ENCODE data around the gene GUCA1A. TPM values are rescaled to one million over a fixed set of nuclear protein-coding genes. Genes with fewer than 3 reads are reported as not detected.

GUCA1A gene
- polyA plus RNA-seq, 1 experiment: 0.20 TPM

DNA sequence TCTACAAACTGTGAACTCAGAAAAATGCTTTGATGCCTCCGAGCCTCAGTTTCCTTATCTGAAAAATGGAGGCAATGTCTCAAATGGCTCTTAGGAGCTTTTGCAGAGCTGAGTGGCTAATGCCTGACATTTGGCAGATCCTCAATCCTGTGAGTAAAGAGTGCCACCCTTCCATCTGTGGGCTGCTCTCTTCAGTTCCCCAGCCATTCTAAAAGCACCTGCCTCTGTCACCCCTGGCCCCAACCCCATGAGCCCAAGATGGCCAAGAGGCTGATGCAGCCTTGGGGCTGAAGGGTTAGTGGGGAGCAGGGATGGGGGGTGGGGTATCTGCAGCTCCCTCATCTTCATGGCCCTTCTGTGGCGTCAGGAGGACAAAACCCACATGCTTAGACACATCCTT is 14.5 kb upstream of the GUCA1A start:
- Histone ChIP-seq H3K4me3 (ENCODE audit: low read depth, low read length) (no peak overlapping the region), H3K27me3 (ENCODE audit: control insufficient read depth, insufficient read depth, low read length) (peaks cover 4% of the 10 kb centered on the region), H3K36me3 (ENCODE audit: control insufficient read depth, insufficient read depth, low read length) (no peaks in the 10 kb centered on the region)
- ChIA-PET CTCF (interaction anchor here (2.5 kb wide), 1 partner anchor 54 kb away, joined by 9 read pairs; no protein-coding TSS in a partner anchor), POLR2A (no interaction called here)
- TF ChIP-seq, protein P1, sequence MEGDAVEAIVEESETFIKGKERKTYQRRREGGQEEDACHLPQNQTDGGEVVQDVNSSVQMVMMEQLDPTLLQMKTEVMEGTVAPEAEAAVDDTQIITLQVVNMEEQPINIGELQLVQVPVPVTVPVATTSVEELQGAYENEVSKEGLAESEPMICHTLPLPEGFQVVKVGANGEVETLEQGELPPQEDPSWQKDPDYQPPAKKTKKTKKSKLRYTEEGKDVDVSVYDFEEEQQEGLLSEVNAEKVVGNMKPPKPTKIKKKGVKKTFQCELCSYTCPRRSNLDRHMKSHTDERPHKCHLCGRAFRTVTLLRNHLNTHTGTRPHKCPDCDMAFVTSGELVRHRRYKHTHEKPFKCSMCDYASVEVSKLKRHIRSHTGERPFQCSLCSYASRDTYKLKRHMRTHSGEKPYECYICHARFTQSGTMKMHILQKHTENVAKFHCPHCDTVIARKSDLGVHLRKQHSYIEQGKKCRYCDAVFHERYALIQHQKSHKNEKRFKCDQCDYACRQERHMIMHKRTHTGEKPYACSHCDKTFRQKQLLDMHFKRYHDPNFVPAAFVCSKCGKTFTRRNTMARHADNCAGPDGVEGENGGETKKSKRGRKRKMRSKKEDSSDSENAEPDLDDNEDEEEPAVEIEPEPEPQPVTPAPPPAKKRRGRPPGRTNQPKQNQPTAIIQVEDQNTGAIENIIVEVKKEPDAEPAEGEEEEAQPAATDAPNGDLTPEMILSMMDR (IDR thresholded peaks at IDR 0.05; ENCODE audit: insufficient read depth, low read depth, low read length): no peak
- DNase-seq (ENCODE audit: low read depth): no peak

DNA sequence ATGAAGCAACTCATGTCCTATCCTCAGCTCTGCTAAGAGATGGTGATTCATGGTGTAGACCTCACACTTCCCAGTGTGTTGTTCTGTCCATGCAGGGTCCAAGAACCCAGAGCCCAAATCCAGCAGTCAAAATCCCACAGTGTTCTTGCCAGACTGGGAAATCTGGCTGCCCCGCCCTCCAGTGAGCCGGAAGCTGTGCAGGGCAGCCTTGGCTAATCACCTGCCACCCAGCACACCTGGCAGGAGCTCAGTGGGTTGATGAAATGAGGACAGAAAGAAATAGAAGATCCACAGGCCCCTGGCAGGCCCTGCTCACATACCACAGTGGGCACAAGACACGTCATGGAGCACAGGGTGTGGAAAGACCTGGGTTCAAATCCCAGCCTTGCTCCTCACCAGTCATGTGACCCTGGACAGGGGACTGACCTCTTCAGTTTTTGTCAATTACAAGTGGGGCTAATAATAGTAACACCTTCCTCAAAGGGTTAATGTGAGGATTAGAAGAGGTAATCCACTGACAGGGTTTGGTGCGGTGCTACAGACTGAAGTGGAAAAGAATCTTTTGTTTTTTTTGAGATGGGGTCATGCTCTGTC is 13.6 kb upstream of the GUCA1A start:
- CTCF ChIA-PET: interaction anchor here (2.5 kb wide), 1 partner anchor 55 kb away, joined by 9 read pairs; no protein-coding TSS in a partner anchor

DNA sequence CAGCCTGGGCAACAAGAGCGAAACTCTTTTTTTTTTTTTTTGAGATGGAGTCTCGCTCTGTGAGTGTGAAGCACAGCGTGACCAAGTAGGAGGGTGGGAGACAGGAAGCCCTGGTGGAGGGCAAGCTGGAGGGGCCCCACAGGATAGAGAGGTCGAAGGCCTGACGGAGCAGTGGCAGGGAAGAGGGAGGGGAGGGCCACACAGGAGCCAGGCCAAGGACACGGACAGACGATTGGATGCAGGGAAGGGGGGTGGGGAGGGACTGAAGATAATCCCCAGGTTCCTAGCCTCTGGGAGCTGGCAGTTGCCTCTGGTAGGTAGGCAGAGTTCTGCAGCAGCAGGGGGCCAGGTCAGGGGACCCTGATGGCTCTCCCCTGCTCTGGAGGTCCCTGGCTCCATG is 10.8 kb upstream of the GUCA1A start:
- POLR2A ChIA-PET: no interaction called here
- TF ChIP-seq, protein P1 (IDR thresholded peaks at IDR 0.05; ENCODE audit: insufficient read depth, low read depth, low read length): no peak
- H3K4me3 ChIP-seq (ENCODE audit: low read depth, low read length): no peak overlapping the region

More for the DNA sequence above, 13.6 kb upstream of the GUCA1A start:
- H3K4me3 ChIP-seq (ENCODE audit: low read depth, low read length): no peak overlapping the region
- TF ChIP-seq, protein P1 (IDR thresholded peaks at IDR 0.05; ENCODE audit: insufficient read depth, low read depth, low read length): no peak
- POLR2A ChIA-PET: no interaction called here
- H3K36me3 ChIP-seq (ENCODE audit: control insufficient read depth, insufficient read depth, low read length): no peaks in the 10 kb centered on the region
- no peak for DNase-seq (ENCODE audit: low read depth)
- H3K27me3 ChIP-seq (ENCODE audit: control insufficient read depth, insufficient read depth, low read length): peaks cover 1% of the 10 kb centered on the region

DNA sequence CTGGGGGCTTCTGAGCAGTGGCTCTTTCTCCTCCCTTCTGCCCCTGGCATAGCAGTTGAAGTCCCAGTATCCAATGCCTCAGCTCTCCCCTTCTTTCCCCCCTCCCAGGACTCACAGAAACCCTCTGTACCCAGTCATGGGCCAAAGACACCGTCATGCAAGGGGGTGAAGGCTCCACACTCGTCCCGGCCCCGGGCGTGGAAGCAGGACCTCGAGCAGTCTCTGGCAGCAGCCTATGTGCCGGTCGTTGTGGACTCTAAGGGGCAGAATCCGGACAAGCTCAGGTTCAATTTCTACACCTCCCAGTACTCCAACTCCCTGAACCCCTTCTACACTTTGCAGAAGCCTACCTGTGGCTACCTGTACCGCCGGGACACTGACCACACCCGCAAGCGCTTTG is 10.4 kb upstream of the GUCA1A start:
- ChIA-PET CTCF (interaction anchor here (0.5 to 9.6 kb wide), 4 partner anchors 30 to 86 kb away, joined by 3 to 121 read pairs (median 8); no protein-coding TSS in a partner anchor), POLR2A (no interaction called here)
- TF ChIP-seq, protein P1 (IDR thresholded peaks at IDR 0.05; ENCODE audit: insufficient read depth, low read depth, low read length): no peak
- no peaks in the 10 kb centered on the region for H3K36me3 ChIP-seq (ENCODE audit: control insufficient read depth, insufficient read depth, low read length)
- no peak overlapping the region for H3K4me3 ChIP-seq (ENCODE audit: low read depth, low read length)
- H3K27me3 ChIP-seq (ENCODE audit: control insufficient read depth, insufficient read depth, low read length): peaks cover 1% of the 10 kb centered on the region; the same call in 1 of the 2 replicates
- DNase-seq (ENCODE audit: low read depth): no peak

More for the DNA sequence above, 10.8 kb upstream of the GUCA1A start:
- no peak for DNase-seq (ENCODE audit: low read depth)
- Histone ChIP-seq H3K36me3 (ENCODE audit: control insufficient read depth, insufficient read depth, low read length) (no peaks in the 10 kb centered on the region), H3K27me3 (ENCODE audit: control insufficient read depth, insufficient read depth, low read length) (peaks cover 1% of the 10 kb centered on the region; the same call in 1 of the 2 replicates)
- CTCF ChIA-PET: interaction anchor here (1.7 to 9.6 kb wide), 2 partner anchors 29 to 86 kb away, joined by 3 to 121 read pairs; no protein-coding TSS in a partner anchor

DNA sequence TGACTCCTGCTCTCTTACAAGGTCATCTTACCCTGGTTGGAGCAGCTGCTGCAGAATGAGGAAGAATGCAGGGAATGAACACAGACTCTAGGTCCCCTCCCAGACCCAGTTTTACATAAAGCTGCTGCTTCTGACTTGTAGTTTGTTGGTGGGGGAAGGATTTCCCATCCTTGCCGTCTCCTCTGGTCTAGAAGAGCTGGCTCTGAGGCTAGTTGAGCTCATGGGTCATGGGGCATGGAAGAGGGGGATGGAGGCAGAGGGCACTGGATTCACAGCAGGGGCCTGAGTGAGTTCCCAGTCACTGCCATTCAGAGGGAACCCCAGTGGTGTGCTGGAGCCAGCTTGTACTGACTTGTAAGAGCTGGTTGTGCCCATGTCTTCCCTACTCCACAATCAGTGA is 9.2 kb upstream of the GUCA1A start:
- peaks cover 3% of the 10 kb centered on the region; the same call in 1 of the 2 replicates for H3K27me3 ChIP-seq (ENCODE audit: control insufficient read depth, insufficient read depth, low read length)
- no peaks in the 10 kb centered on the region for H3K36me3 ChIP-seq (ENCODE audit: control insufficient read depth, insufficient read depth, low read length)
- TF ChIP-seq, protein P1 (IDR thresholded peaks at IDR 0.05; ENCODE audit: insufficient read depth, low read depth, low read length): no peak
- peak; percentile 13 for DNase-seq (ENCODE audit: low read depth)
- CTCF ChIA-PET: interaction anchor here (0.5 to 9.6 kb wide), 12 partner anchors 27 to 397 kb away, joined by 3 to 121 read pairs (median 4); no protein-coding TSS in a partner anchor
- no peak overlapping the region for H3K4me3 ChIP-seq (ENCODE audit: low read depth, low read length)
- POLR2A ChIA-PET: interaction anchor here (0.6 kb wide), 1 partner anchor 92 kb away, joined by 3 read pairs; no protein-coding TSS in a partner anchor
